GM23338 (cell line): Measurements from ENCODE around the gene ACAD8. TPM values are rescaled to one million over a fixed set of nuclear protein-coding genes. Genes with fewer than 3 reads are reported as not detected.

Experiments used
- ATAC-seq: fragments of 200-7000 bp; cut with Tn5 transposase; 3 replicates; pipeline ENCODE4 v1.9.1; 2020
- DNase-seq: peaks from one replicate; pipeline ENCODE4 v3.0.0-alpha.2; 2015; ENCODE audit warnings: low spot score
- H2AFZ ChIP-seq: fragments of 200-600 bp; sonication (generic); 2 replicates; pipeline ENCODE4 v1.8.0; 2016; ENCODE audit warnings: antibody characterized with exemption, mild to moderate bottlenecking, moderate library complexity
- H3F3A ChIP-seq: fragments of 200-600 bp; sonication (generic); replicated peaks from 2 replicates; pipeline ENCODE4 v1.8.0; 2017; ENCODE audit warnings: antibody characterized with exemption, mixed run types, low read depth
- H3K27ac ChIP-seq: fragments of 200-600 bp; sonication (generic); 2 replicates; pipeline ENCODE4 v1.6.1; 2016; ENCODE audit warnings: low read depth
- H3K27me3 ChIP-seq: fragments of 200-600 bp; sonication (generic); 2 replicates; pipeline ENCODE4 v1.8.0; 2016; ENCODE audit warnings: mild to moderate bottlenecking, mixed run types, moderate library complexity; ENCODE audit not compliant: insufficient read depth
- H3K36me3 ChIP-seq: fragments of 200-600 bp; sonication (generic); 2 replicates; pipeline ENCODE4 v1.8.0; 2016; ENCODE audit warnings: mild to moderate bottlenecking; ENCODE audit not compliant: insufficient read depth
- H3K4me1 ChIP-seq: fragments of 200-600 bp; sonication (generic); 2 replicates; pipeline ENCODE4 v1.8.0; 2016; ENCODE audit warnings: mild to moderate bottlenecking, moderate library complexity; ENCODE audit not compliant: insufficient read depth
- H3K4me2 ChIP-seq: fragments of 200-600 bp; sonication (generic); 2 replicates; pipeline ENCODE4 v1.7.1; 2017; ENCODE audit warnings: mixed run types
- H3K4me3 ChIP-seq: fragments of 200-600 bp; sonication (generic); 2 replicates; pipeline ENCODE4 v1.6.1; 2016; ENCODE audit warnings: mixed run types
- H3K79me2 ChIP-seq: fragments of 200-600 bp; sonication (generic); replicated peaks from 2 replicates; pipeline ENCODE4 v1.8.0; 2017; ENCODE audit warnings: mild to moderate bottlenecking; ENCODE audit not compliant: insufficient read depth
- H3K9me2 ChIP-seq: fragments of 200-600 bp; sonication (generic); 2 replicates; pipeline ENCODE4 v1.8.0; 2017; ENCODE audit not compliant: insufficient read depth
- H4K20me1 ChIP-seq: fragments of 200-600 bp; sonication (generic); replicated peaks from 2 replicates; pipeline ENCODE4 v1.8.0; 2017; ENCODE audit warnings: mild to moderate bottlenecking; ENCODE audit not compliant: insufficient read depth
- H3K27ac Mint-ChIP-seq: 2 replicates; pipeline ENCODE4 v1.8.0; 2020; ENCODE audit warnings: inconsistent platforms, mild to moderate bottlenecking, moderate library complexity, mixed read lengths
- H3K27me3 Mint-ChIP-seq: 3 replicates; pipeline ENCODE4 v1.8.0; 2022; ENCODE audit warnings: low read depth, mild to moderate bottlenecking, moderate library complexity, mixed read lengths, inconsistent platforms; ENCODE audit not compliant: insufficient read depth, poor library complexity
- H3K36me3 Mint-ChIP-seq: 3 replicates; pipeline ENCODE4 v1.8.0; 2021; ENCODE audit warnings: low read depth, mild to moderate bottlenecking, inconsistent platforms, moderate library complexity, mixed read lengths
- H3K4me1 Mint-ChIP-seq: 3 replicates; pipeline ENCODE4 v1.8.0; 2020; ENCODE audit warnings: mild to moderate bottlenecking, inconsistent platforms, mixed read lengths
- H3K4me3 Mint-ChIP-seq: 3 replicates; pipeline ENCODE4 v1.8.0; 2021; ENCODE audit warnings: moderate library complexity, mild to moderate bottlenecking, inconsistent platforms, mixed read lengths
- H3K9me3 Mint-ChIP-seq: 3 replicates; pipeline ENCODE4 v1.8.0; 2020; ENCODE audit warnings: moderate library complexity, mild to moderate bottlenecking, inconsistent platforms, mixed read lengths
- CREB1 ChIP-seq: fragments of 250-450 bp; sonication (Bioruptor Pico); IDR thresholded peaks from 2 replicates; pipeline ENCODE4 v1.5.0; 2020; ENCODE audit warnings: low read depth, mild to moderate bottlenecking, moderate library complexity
- CTCF ChIP-seq, 2 experiments: fragments of 200-600 bp in 1 of 2; sonication (generic) in 1 of 2; conservative IDR thresholded peaks; 2 replicates each; pipeline versions ENCODE4 v1.5.1 to v1.6.1; 2016 to 2017; ENCODE audit warnings: antibody characterized with exemption in 2 of 2, low read depth in 2 of 2, mild to moderate bottlenecking in 2 of 2, moderate library complexity in 1 of 2
- ETS1 ChIP-seq: IDR thresholded peaks from 2 replicates; pipeline ENCODE4 v1.6.1; 2016; ENCODE audit warnings: antibody characterized with exemption
- EZH2 ChIP-seq: fragments of 200-600 bp; sonication (generic); IDR thresholded peaks from one replicate; pipeline ENCODE4 v1.8.0; 2017; ENCODE audit warnings: antibody characterized with exemption, mild to moderate bottlenecking, low read depth; ENCODE audit not compliant: unreplicated experiment
- EZH2phosphoT487 ChIP-seq: fragments of 200-600 bp; sonication (generic); IDR thresholded peaks from one replicate; pipeline ENCODE4 v1.8.1; 2018; ENCODE audit warnings: antibody characterized with exemption; ENCODE audit not compliant: unreplicated experiment
- JUNB ChIP-seq: IDR thresholded peaks from one replicate; pipeline ENCODE4 v1.6.1; 2016; ENCODE audit warnings: antibody characterized with exemption; ENCODE audit not compliant: unreplicated experiment
- NANOG ChIP-seq: IDR thresholded peaks from 2 replicates; pipeline ENCODE4 v1.6.1; 2016; ENCODE audit warnings: antibody characterized with exemption, borderline replicate concordance
- REST ChIP-seq: IDR thresholded peaks from one replicate; pipeline ENCODE4 v1.6.1; 2018; ENCODE audit warnings: antibody characterized with exemption; ENCODE audit not compliant: unreplicated experiment
- STAT1 ChIP-seq: IDR thresholded peaks from one replicate; pipeline ENCODE4 v1.6.1; 2016; ENCODE audit warnings: antibody characterized with exemption; ENCODE audit not compliant: unreplicated experiment
- ZNF114 ChIP-seq: fragments of 250-450 bp; sonication (Bioruptor Pico); IDR thresholded peaks from 2 replicates; pipeline ENCODE4 v1.5.0; 2020; ENCODE audit warnings: mild to moderate bottlenecking, moderate library complexity
- polyA plus RNA-seq: library from polyadenylated mRNA; unstranded; fragments of >200 nt; fragmentation: Nextera tagmentation; extraction: Ambion mirVana; gene quantifications from 2 replicates; pipeline ENCODE4 v1.2.1, GENCODE V29; 2016
- total RNA-seq: library from RNA; depleted of rRNA; stranded (reverse); fragments of >200 nt; shearing (Covaris generic); gene quantifications from 2 replicates; pipeline ENCODE4 v1.2.3, GENCODE V29; 2014
- TF ChIP-seq, protein P1 (sequence below): fragments of 250-450 bp; sonication (Bioruptor Pico); IDR thresholded peaks from 2 replicates; pipeline ENCODE4 v1.5.0; 2020; ENCODE audit warnings: mild to moderate bottlenecking, moderate library complexity

The ACAD8 gene
- total and polyA plus RNA-seq, 2 experiments from 2014 or later, result 43.2 to 65.4 TPM

- ATAC-seq, result no peak
- no peaks in the 10 kb centered on the region for H3K9me2 ChIP-seq
- peaks cover 22% of the 10 kb centered on the region; the same call in 1 of the 2 replicates for H3K36me3 ChIP-seq
- H3F3A ChIP-seq, result no peaks in the 10 kb centered on the region
- no peaks in the 10 kb centered on the region for H3K27me3 ChIP-seq
- H3K27ac Mint-ChIP-seq, result no peak overlapping the region
- no peak overlapping the region for H3K4me3 ChIP-seq
- H3K4me1 Mint-ChIP-seq, result no peaks in the 10 kb centered on the region
- no peaks in the 10 kb centered on the region for H3K27me3 Mint-ChIP-seq
- H3K4me3 Mint-ChIP-seq, result no peak overlapping the region
- peaks cover 36% of the 10 kb centered on the region for H3K36me3 Mint-ChIP-seq
- H2AFZ ChIP-seq, result no peak overlapping the region
- H3K9me3 Mint-ChIP-seq, result no peaks in the 10 kb centered on the region
- H3K4me1 ChIP-seq, result no peaks in the 10 kb centered on the region
- H4K20me1 ChIP-seq, result peaks cover 26% of the 10 kb centered on the region
- TF ChIP-seq CREB1 (CRISPR knock-in tag), result no peak
- no peak for TF ChIP-seq NANOG
- TF ChIP-seq JUNB, result no peak
- no peak for TF ChIP-seq CTCF (conservative IDR thresholded peaks at IDR 0.05; ENCODE audit: low read depth in 2 of 2)
- TF ChIP-seq REST, result no peak
- no peak for TF ChIP-seq EZH2phosphoT487
- TF ChIP-seq EZH2, result no peak
- no peak for TF ChIP-seq STAT1
- TF ChIP-seq, protein P1, sequence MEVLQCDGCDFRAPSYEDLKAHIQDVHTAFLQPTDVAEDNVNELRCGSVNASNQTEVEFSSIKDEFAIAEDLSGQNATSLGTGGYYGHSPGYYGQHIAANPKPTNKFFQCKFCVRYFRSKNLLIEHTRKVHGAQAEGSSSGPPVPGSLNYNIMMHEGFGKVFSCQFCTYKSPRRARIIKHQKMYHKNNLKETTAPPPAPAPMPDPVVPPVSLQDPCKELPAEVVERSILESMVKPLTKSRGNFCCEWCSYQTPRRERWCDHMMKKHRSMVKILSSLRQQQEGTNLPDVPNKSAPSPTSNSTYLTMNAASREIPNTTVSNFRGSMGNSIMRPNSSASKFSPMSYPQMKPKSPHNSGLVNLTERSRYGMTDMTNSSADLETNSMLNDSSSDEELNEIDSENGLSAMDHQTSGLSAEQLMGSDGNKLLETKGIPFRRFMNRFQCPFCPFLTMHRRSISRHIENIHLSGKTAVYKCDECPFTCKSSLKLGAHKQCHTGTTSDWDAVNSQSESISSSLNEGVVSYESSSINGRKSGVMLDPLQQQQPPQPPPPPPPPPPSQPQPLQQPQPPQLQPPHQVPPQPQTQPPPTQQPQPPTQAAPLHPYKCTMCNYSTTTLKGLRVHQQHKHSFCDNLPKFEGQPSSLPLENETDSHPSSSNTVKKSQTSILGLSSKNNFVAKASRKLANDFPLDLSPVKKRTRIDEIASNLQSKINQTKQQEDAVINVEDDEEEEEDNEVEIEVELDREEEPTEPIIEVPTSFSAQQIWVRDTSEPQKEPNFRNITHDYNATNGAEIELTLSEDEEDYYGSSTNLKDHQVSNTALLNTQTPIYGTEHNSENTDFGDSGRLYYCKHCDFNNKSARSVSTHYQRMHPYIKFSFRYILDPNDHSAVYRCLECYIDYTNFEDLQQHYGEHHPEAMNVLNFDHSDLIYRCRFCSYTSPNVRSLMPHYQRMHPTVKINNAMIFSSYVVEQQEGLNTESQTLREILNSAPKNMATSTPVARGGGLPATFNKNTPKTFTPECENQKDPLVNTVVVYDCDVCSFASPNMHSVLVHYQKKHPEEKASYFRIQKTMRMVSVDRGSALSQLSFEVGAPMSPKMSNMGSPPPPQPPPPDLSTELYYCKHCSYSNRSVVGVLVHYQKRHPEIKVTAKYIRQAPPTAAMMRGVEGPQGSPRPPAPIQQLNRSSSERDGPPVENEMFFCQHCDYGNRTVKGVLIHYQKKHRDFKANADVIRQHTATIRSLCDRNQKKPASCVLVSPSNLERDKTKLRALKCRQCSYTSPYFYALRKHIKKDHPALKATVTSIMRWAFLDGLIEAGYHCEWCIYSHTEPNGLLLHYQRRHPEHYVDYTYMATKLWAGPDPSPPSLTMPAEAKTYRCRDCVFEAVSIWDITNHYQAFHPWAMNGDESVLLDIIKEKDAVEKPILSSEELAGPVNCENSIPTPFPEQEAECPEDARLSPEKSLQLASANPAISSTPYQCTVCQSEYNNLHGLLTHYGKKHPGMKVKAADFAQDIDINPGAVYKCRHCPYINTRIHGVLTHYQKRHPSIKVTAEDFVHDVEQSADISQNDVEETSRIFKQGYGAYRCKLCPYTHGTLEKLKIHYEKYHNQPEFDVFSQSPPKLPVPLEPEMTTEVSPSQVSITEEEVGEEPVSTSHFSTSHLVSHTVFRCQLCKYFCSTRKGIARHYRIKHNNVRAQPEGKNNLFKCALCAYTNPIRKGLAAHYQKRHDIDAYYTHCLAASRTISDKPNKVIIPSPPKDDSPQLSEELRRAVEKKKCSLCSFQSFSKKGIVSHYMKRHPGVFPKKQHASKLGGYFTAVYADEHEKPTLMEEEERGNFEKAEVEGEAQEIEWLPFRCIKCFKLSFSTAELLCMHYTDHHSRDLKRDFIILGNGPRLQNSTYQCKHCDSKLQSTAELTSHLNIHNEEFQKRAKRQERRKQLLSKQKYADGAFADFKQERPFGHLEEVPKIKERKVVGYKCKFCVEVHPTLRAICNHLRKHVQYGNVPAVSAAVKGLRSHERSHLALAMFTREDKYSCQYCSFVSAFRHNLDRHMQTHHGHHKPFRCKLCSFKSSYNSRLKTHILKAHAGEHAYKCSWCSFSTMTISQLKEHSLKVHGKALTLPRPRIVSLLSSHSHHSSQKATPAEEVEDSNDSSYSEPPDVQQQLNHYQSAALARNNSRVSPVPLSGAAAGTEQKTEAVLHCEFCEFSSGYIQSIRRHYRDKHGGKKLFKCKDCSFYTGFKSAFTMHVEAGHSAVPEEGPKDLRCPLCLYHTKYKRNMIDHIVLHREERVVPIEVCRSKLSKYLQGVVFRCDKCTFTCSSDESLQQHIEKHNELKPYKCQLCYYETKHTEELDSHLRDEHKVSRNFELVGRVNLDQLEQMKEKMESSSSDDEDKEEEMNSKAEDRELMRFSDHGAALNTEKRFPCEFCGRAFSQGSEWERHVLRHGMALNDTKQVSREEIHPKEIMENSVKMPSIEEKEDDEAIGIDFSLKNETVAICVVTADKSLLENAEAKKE (CRISPR knock-in tag), result no peak
- TF ChIP-seq ETS1, result no peak
- no peak for TF ChIP-seq ZNF114
- H3K4me2 ChIP-seq, result no peak overlapping the region
- peaks cover 84% of the 10 kb centered on the region for H3K79me2 ChIP-seq
- no peak for DNase-seq
- H3K27ac ChIP-seq, result no peak overlapping the region
Measured at GRCh38 chr11:134215836-134216235, 37.5 kb upstream of the ACAD8 start.
